Measurements from ENCODE around the gene RNF225. TPM values are rescaled to one million over a fixed set of nuclear protein-coding genes. Genes with fewer than 3 reads are reported as not detected.

Gene RNF225
- total and polyA plus RNA-seq, 9 of the 15 experiments (the other 6 are each of a cell fraction or from before 2014, with no cell fraction given), result 0.33 TPM; not detected in 8

DNA sequence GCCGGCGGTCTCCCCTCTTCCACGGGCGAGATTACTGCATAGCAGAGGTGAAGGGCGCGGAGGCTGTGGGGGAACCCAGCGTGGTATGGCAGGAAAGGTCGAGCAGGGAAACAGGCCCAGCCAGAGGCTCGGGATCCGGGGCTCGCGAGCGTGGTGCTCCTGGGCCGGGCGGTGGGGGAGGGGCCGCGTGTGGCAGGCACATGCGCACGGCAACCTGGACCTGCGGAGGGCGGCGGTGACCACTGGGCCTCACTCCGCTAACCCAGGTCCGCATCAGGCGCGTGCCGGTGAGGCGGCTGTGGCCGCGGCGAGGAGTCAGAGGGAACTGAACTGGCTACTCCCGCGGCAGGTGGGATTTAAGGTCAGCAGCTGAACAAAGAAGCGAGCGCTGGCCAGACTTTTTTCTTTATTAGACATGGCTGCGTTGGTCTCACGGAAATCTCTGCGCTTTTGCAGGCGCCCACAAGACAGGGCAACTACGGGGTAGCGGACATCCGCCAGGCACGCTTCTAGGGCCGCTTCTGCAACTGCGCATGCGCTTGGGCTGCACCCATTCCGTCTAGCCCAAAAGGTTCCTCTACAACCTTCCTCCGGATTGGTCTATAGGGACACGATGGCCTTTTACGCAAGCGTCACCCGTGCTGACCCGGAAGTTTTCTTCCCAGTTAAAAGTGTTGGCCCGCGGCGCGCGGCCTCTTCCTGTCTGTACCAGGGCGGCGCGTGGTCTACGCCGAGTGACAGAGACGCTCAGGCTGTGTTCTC, 8.7 kb upstream of the RNF225 start, which contains the start of gene RPS5 (continued):
- TF ChIP-seq CBX1 (IDR thresholded peaks at IDR 0.05; ENCODE audit: low read depth), result peak; percentile 60; the same call in 1 of the 2 replicates
- no peak; the same call in 1 of the 2 replicates for TF ChIP-seq FOSL1 (tag; conservative IDR thresholded peaks at IDR 0.05)
- no peak for TF ChIP-seq TGIF2 (CRISPR knock-in tag; IDR thresholded peaks at IDR 0.05)
- TF ChIP-seq, protein P1, sequence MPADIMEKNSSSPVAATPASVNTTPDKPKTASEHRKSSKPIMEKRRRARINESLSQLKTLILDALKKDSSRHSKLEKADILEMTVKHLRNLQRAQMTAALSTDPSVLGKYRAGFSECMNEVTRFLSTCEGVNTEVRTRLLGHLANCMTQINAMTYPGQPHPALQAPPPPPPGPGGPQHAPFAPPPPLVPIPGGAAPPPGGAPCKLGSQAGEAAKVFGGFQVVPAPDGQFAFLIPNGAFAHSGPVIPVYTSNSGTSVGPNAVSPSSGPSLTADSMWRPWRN (IDR thresholded peaks at IDR 0.05; ENCODE audit: low read depth), result peak; percentile 85
- TF ChIP-seq DPF2 (IDR thresholded peaks at IDR 0.05), result peak; percentile 46
- no peak for TF ChIP-seq HDGF (IDR thresholded peaks at IDR 0.05)
- peak; percentile 73 for TF ChIP-seq HMGN3 (IDR thresholded peaks at IDR 0.05; ENCODE audit: borderline replicate concordance, extremely low read depth, insufficient read length, low read depth, low read length)
- TF ChIP-seq POLR2AphosphoS5 (IDR thresholded peaks at IDR 0.05; ENCODE audit: control insufficient read depth, insufficient read depth, low read depth, low read length), result peak; percentile 96
- TF ChIP-seq ZNF551 (CRISPR knock-in tag; IDR thresholded peaks at IDR 0.05), result no peak
- TF ChIP-seq, protein P2, sequence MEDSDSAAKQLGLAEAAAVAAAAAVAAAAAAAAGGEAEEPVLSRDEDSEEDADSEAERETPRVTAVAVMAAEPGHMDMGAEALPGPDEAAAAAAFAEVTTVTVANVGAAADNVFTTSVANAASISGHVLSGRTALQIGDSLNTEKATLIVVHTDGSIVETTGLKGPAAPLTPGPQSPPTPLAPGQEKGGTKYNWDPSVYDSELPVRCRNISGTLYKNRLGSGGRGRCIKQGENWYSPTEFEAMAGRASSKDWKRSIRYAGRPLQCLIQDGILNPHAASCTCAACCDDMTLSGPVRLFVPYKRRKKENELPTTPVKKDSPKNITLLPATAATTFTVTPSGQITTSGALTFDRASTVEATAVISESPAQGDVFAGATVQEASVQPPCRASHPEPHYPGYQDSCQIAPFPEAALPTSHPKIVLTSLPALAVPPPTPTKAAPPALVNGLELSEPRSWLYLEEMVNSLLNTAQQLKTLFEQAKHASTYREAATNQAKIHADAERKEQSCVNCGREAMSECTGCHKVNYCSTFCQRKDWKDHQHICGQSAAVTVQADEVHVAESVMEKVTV (CRISPR knock-in tag; IDR thresholded peaks at IDR 0.05), result no peak
- no peak for TF ChIP-seq HDAC3 (IDR thresholded peaks at IDR 0.05; ENCODE audit: borderline replicate concordance, partially characterized antibody)
- no peak for TF ChIP-seq CSDE1 (IDR thresholded peaks at IDR 0.05)
- TF ChIP-seq ZZZ3 (IDR thresholded peaks at IDR 0.05), result no peak
- TF ChIP-seq RHOXF2B (CRISPR knock-in tag; conservative IDR thresholded peaks at IDR 0.05), result no peak
- TF ChIP-seq ILF3 (IDR thresholded peaks at IDR 0.05; ENCODE audit: borderline replicate concordance), result no peak
- TF ChIP-seq TCF7 (IDR thresholded peaks at IDR 0.05; ENCODE audit: borderline replicate concordance), result no peak
- no peak for TF ChIP-seq NFIC (IDR thresholded peaks at IDR 0.05)
- TF ChIP-seq ZNF586 (CRISPR knock-in tag; conservative IDR thresholded peaks at IDR 0.05), result no peak
- TF ChIP-seq NFE2L1 (tag; IDR thresholded peaks at IDR 0.05; ENCODE audit: borderline replicate concordance, low read depth), result no peak
- TF ChIP-seq ILK (tag; IDR thresholded peaks at IDR 0.05; ENCODE audit: borderline replicate concordance, low read depth), result no peak
- TF ChIP-seq KAT8 (IDR thresholded peaks at IDR 0.05; ENCODE audit: low read depth), result no peak
- TF ChIP-seq ZNF507 (tag; conservative IDR thresholded peaks at IDR 0.05), result no peak
- no peak for TF ChIP-seq SMARCB1 (IDR thresholded peaks at IDR 0.05; ENCODE audit: insufficient read length, low read depth)
- TF ChIP-seq, protein P3, sequence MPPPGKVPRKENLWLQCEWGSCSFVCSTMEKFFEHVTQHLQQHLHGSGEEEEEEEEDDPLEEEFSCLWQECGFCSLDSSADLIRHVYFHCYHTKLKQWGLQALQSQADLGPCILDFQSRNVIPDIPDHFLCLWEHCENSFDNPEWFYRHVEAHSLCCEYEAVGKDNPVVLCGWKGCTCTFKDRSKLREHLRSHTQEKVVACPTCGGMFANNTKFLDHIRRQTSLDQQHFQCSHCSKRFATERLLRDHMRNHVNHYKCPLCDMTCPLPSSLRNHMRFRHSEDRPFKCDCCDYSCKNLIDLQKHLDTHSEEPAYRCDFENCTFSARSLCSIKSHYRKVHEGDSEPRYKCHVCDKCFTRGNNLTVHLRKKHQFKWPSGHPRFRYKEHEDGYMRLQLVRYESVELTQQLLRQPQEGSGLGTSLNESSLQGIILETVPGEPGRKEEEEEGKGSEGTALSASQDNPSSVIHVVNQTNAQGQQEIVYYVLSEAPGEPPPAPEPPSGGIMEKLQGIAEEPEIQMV (tag; conservative IDR thresholded peaks at IDR 0.05; ENCODE audit: low read depth), result peak; percentile 58; the same call in 1 of the 2 replicates
- TF ChIP-seq KLF13 (tag; IDR thresholded peaks at IDR 0.05; ENCODE audit: borderline replicate concordance, low read depth), result peak; percentile 13; the same call in 1 of the 2 replicates
- peak in 1 of 2 experiments; percentile 71 for TF ChIP-seq MAZ (CRISPR knock-in tag; conservative IDR thresholded peaks at IDR 0.05 in 1 of 2, IDR thresholded peaks at IDR 0.05 in 1 of 2)
